HL-60 (cell line): Measurements from ENCODE around the gene DDB1.

ENCODE experiments used
- CTCF ChIP-seq: IDR thresholded peaks from one replicate; pipeline ENCODE4 v1.5.1; 2011; ENCODE audit warnings: low read length, control low read depth, inconsistent platforms; ENCODE audit not compliant: insufficient read depth
- GABPA ChIP-seq: IDR thresholded peaks from 2 replicates; pipeline ENCODE4 v1.6.1; 2012; ENCODE audit warnings: low read depth
- POLR2AphosphoS5 ChIP-seq: IDR thresholded peaks from 2 replicates; pipeline ENCODE4 v1.6.1; 2012; ENCODE audit warnings: low read depth
- SPI1 ChIP-seq: IDR thresholded peaks from 2 replicates; pipeline ENCODE4 v1.6.1; 2012; ENCODE audit warnings: low read depth, mild to moderate bottlenecking, borderline replicate concordance

GRCh38 chr11:61294717-61295595, 37.9 kb downstream of the DDB1 start, which contains the start of gene VWCE:
- no peak for TF ChIP-seq SPI1
- TF ChIP-seq CTCF, result no peak
- no peak for TF ChIP-seq GABPA
- TF ChIP-seq POLR2AphosphoS5, result peak; percentile 16; the same call in 1 of the 2 replicates
